Measurements from ENCODE around the gene STAC2. TPM values are rescaled to one million over a fixed set of nuclear protein-coding genes. Genes with fewer than 3 reads are reported as not detected.

STAC2 gene
- total and polyA plus RNA-seq, 2 of the 13 experiments (the other 11 are each of a cell fraction or from before 2014, with no cell fraction given) = not detected

DNA sequence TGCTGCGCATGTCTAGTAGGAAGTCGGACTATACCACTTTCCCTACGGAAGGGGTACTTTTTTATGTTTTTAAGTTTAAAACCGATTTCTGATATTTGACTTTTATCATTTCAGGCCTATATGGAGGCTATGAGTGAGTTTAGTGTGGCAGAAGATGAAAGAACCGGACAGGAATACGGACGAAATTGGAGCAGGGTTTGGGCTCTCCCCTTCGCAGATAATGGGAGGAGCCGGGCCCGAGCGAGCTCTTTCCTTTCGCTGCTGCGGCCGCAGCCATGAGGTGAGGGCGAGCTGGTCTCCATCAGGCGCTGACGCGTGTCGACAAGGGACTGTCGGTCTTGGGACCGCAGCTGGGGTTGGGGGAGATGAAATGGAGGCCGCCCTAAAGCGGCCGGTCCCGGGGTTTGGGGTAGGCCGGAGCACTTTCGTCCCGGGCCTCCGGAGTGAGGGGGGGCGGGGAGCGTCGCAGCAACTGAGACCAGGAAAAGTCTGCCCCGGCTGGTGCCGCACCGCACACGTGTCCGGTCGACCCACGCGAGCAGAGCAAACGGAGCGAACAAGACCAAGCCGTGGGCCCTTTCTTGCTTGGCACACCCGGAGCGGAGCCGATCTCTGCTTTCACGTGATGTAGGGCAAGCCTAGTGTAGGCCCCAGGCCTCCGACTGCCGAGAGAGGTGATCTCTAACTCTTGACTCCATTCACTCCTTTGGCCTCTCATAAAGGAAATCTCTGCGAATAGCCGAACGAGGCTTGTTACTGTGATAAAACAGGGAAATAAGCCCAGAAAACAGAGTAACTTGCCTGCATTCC lies 25.5 kb downstream of the STAC2 start, which contains the start of gene RPL19 (continued):
- TF ChIP-seq, protein P1, sequence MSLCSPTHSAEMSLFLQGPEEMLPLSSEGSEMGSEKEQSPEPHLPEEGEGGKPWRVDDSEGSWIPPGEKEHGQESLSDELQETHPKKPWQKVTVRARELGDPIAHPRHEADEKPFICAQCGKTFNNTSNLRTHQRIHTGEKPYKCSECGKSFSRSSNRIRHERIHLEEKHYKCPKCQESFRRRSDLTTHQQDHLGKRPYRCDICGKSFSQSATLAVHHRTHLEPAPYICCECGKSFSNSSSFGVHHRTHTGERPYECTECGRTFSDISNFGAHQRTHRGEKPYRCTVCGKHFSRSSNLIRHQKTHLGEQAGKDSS (CRISPR knock-in tag; IDR thresholded peaks at IDR 0.05; ENCODE audit: borderline replicate concordance, low read depth) = peak; percentile 86; the same call in 1 of the 2 replicates
- TF ChIP-seq ZBTB42 (CRISPR knock-in tag; IDR thresholded peaks at IDR 0.05) = no peak
- TF ChIP-seq HNF4G (IDR thresholded peaks at IDR 0.05; ENCODE audit: borderline replicate concordance, low read depth, low read length) = peak; percentile 23; the same call in 1 of the 2 replicates
- TF ChIP-seq HNF4G (CRISPR knock-in tag; IDR thresholded peaks at IDR 0.05; ENCODE audit: borderline replicate concordance, low read depth) = no peak
- TF ChIP-seq TARDBP (CRISPR knock-in tag; IDR thresholded peaks at IDR 0.05) = peak; percentile 34; the same call in 1 of the 2 replicates
- peak; percentile 91; the same call in 1 of the 2 replicates for TF ChIP-seq PCBP1 (IDR thresholded peaks at IDR 0.05; ENCODE audit: borderline replicate concordance, low read depth, low read length)
- peak; percentile 67; the same call in 1 of the 2 replicates for TF ChIP-seq SRY (CRISPR knock-in tag; IDR thresholded peaks at IDR 0.05)
- TF ChIP-seq, protein P2, sequence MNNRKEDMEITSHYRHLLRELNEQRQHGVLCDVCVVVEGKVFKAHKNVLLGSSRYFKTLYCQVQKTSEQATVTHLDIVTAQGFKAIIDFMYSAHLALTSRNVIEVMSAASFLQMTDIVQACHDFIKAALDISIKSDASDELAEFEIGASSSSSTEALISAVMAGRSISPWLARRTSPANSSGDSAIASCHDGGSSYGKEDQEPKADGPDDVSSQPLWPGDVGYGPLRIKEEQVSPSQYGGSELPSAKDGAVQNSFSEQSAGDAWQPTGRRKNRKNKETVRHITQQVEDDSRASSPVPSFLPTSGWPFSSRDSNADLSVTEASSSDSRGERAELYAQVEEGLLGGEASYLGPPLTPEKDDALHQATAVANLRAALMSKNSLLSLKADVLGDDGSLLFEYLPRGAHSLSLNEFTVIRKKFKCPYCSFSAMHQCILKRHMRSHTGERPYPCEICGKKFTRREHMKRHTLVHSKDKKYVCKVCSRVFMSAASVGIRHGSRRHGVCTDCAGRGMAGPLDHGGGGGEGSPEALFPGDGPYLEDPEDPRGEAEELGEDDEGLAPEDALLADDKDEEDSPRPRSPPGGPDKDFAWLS (CRISPR knock-in tag; IDR thresholded peaks at IDR 0.05; ENCODE audit: borderline replicate concordance) = no peak; the same call in 1 of the 2 replicates
- TF ChIP-seq, protein P3, sequence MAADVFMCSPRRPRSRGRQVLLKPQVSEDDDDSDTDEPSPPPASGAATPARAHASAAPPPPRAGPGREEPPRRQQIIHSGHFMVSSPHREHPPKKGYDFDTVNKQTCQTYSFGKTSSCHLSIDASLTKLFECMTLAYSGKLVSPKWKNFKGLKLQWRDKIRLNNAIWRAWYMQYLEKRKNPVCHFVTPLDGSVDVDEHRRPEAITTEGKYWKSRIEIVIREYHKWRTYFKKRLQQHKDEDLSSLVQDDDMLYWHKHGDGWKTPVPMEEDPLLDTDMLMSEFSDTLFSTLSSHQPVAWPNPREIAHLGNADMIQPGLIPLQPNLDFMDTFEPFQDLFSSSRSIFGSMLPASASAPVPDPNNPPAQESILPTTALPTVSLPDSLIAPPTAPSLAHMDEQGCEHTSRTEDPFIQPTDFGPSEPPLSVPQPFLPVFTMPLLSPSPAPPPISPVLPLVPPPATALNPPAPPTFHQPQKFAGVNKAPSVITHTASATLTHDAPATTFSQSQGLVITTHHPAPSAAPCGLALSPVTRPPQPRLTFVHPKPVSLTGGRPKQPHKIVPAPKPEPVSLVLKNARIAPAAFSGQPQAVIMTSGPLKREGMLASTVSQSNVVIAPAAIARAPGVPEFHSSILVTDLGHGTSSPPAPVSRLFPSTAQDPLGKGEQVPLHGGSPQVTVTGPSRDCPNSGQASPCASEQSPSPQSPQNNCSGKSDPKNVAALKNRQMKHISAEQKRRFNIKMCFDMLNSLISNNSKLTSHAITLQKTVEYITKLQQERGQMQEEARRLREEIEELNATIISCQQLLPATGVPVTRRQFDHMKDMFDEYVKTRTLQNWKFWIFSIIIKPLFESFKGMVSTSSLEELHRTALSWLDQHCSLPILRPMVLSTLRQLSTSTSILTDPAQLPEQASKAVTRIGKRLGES (CRISPR knock-in tag; IDR thresholded peaks at IDR 0.05; ENCODE audit: borderline replicate concordance) = no peak
- TF ChIP-seq, protein P4, sequence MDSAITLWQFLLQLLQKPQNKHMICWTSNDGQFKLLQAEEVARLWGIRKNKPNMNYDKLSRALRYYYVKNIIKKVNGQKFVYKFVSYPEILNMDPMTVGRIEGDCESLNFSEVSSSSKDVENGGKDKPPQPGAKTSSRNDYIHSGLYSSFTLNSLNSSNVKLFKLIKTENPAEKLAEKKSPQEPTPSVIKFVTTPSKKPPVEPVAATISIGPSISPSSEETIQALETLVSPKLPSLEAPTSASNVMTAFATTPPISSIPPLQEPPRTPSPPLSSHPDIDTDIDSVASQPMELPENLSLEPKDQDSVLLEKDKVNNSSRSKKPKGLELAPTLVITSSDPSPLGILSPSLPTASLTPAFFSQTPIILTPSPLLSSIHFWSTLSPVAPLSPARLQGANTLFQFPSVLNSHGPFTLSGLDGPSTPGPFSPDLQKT (CRISPR knock-in tag; IDR thresholded peaks at IDR 0.05; ENCODE audit: borderline replicate concordance) = peak; percentile 86
- TF ChIP-seq, protein P5, sequence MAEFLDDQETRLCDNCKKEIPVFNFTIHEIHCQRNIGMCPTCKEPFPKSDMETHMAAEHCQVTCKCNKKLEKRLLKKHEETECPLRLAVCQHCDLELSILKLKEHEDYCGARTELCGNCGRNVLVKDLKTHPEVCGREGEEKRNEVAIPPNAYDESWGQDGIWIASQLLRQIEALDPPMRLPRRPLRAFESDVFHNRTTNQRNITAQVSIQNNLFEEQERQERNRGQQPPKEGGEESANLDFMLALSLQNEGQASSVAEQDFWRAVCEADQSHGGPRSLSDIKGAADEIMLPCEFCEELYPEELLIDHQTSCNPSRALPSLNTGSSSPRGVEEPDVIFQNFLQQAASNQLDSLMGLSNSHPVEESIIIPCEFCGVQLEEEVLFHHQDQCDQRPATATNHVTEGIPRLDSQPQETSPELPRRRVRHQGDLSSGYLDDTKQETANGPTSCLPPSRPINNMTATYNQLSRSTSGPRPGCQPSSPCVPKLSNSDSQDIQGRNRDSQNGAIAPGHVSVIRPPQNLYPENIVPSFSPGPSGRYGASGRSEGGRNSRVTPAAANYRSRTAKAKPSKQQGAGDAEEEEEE (CRISPR knock-in tag; IDR thresholded peaks at IDR 0.05; ENCODE audit: borderline replicate concordance) = no peak
- TF ChIP-seq EED (CRISPR knock-in tag; IDR thresholded peaks at IDR 0.05) = peak; percentile 94
- TF ChIP-seq ZNF143 (CRISPR knock-in tag; IDR thresholded peaks at IDR 0.05) = peak; percentile 36; the same call in 1 of the 2 replicates
- no peak for TF ChIP-seq HNRNPUL1 (IDR thresholded peaks at IDR 0.05; ENCODE audit: low read depth, low read length)
- no peak for TF ChIP-seq JARID2 (CRISPR knock-in tag; IDR thresholded peaks at IDR 0.05; ENCODE audit: insufficient replicate concordance)
- 0 out of 2 replicates have a peak, but pooled peaks have one; percentile 62 for TF ChIP-seq ZNF431 (CRISPR knock-in tag; IDR thresholded peaks at IDR 0.05; ENCODE audit: borderline replicate concordance, low read depth)
- peak; percentile 92 for TF ChIP-seq ZNF230 (CRISPR knock-in tag; IDR thresholded peaks at IDR 0.05)
- TF ChIP-seq ZNF205 (CRISPR knock-in tag; IDR thresholded peaks at IDR 0.05) = no peak
- TF ChIP-seq ZNF3 (CRISPR knock-in tag; IDR thresholded peaks at IDR 0.05) = no peak
- TF ChIP-seq SMC3 (IDR thresholded peaks at IDR 0.05; ENCODE audit: low read length) = no peak
